GM19025 (cell line): ENCODE measurements around the gene MGA.

ENCODE experiments used
- ATAC-seq: cut with Tn5 transposase; IDR thresholded peaks from one replicate; pipeline ENCODE4 v1.9.1; 2021; ENCODE audit warnings: mild to moderate bottlenecking, low read depth, moderate library complexity; ENCODE audit not compliant: unreplicated experiment

MGA gene

DNA sequence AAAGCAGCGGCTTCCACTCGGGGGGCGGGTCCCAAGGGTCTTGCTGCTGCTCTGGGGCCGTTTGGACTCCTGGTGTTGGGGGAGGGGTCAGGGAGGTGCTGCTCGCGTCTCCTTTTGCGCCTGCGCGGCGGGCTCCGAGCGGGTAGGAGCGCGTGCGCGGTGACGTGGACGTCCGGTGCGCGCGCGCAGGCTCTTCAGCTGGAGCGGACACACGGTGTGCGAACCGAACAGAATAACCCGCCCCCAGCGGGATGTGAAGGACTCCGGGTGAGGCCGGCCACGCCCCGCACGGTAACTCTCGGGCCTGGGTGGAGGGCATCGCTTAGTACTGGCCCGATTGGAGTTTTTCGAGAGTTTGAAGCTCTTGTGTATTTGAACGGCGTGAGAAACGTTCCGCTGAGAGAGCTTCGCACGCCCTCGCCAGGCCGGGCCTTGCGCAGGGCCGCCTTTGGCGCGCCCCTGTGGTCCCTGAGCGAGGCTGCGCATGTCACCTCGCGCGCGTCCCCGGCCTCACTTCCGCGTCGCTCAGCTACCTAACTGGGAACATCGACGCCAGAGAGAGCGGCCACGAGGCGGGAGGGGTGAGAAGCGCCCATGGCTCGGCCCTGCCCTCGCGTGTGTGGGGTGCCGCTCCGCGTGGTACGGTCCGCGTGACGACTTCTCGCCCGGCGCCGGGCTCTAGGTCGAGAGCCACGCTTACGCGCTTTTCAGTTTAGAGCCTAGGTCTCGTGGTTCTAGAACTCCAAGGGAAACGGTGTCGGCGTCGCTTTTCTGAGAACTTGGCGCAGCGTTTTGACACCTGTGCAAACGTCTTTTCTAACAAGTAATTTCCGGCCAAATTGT lies at the start of gene MGA:
Gene MGA (plus strand): TSS at position 171 of the 843 bp plus-strand sequence.
- ATAC-seq, result peak; percentile 77

DNA sequence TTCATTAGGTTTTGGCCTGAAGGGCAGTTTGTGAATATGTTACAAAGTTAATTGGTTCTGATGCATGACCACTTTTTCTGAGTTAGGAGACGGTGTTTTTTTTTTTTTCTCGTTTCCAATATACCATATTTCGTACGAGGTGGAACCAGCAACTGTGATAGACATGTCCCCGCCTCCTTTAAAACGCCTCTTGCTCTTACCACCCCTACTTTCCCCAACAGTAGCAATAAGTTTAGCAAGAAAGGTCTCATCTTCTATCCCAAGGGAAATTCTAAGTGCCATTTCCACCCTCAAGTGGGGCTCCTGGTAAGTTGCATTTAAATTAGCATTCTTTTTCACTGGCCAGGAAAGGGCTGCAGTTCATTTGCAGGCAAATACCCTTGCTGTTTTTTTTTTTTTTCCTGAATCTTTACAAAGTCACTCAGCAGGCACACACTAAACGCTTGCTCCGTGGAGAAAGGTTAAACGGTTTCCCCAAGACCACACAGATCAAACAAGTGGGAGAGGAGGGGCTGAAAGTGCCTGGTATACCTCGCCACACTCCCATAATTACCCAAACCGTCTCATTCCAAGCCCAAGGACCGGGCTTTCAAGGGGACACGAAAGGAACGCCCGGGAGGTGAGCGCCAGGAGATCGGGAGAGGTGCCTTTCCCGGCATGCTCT lies 39.5 kb upstream of the MGA start:
- ATAC-seq, result no peak

DNA sequence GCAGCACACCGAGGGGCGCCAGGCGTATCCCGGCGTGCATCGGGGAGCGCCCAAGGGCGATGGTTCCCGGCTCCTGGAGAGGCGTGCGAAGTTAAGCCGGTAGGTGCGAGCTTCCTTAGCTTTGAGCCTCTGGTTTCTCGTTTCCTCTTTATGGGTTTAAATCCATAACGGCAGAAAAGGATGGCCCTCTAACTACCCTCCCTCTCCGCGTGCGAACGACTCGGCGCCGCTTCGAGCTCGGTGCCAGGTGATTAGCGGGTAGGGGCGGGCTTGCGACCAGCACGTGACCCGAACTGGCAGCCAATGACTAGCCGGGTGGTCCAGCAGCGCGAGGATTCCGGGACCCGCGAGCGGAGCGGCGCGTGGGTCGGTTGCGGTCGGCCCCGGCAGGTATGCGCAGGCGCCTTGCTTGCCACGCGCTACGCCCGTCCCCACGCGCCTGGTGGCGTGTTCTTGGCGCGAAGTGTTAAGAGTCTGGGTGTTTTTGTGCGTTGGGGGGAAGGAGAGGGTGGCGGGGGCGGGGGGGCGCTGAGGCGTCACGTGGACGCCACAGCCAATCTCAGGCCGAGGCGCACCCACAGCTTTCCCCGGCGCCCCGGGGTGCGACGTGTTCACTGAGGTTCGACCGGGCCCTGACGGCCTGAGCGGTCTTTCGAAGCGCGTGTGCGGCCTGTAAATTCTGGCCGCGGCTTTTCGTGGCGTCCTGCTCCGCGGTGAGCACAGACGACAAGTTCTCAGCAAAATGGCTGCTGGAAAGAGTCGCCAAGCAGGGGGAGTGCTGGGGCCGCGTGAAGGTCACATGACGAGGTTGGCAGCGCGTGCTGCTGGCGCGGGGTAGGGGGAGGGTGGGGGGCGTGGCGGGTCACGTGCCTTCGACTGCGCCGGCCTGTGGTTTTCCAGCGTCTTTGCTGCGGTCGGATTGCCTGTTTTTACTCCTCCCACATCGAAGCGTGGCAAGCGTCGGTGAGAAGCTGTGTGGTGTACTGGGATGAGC lies 38.7 kb upstream of the MGA start:
- no peak for ATAC-seq

DNA sequence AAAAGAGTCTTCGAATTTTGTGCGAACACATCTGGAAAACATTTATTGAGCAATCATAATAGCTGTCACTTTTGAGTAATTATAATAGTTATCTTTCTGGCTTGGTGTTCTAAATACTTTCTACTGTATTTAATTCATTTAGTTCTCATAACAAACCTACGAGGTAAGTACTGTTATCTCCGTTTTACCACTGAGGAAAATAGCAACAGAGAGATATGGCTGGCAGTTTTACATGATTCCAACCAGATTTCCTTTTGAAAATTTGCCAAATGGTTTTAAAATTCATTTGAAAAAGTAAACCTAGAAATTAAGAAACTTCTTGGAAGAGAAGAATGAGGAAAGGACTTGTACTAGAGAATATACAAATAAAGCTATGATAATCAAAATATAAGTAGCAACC lies 37.3 kb upstream of the MGA start:
- no peak for ATAC-seq

DNA sequence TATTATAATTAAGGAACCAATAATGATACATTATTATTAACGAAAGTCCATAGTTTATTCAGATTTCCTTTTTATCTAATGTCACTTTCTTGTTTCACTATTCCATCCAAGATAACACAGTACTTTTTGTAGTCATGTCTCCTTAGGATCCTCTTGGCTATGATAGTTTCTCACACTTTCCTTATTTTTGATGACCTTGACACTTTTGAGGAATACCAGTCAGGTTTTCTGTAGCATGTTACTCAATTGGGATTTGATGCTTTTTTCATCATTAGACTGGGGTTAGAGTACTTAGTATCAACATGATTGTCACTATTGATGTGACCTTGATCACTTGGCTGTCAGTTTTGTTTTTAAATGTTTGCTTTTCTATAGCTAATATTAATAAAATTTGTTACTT lies 33.0 kb upstream of the MGA start:
- no peak for ATAC-seq

DNA sequence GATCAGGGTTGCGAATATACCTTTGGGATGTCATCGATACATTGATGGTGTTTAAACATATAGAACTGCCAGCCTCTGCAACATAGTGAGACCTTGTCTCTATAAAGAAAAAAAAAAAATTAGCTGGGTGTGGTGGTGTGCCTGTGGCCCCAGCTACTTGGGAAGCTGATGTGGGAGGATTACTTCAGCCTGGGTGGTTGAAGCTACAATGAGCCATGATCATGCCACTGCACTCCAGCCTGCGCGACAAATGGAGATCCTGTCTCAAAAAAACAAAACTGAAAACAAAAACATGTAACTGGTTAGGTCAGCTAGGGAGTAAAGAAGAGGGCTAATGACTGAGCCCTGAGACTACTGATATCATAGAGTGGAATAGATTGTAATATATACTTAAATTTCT lies 30.7 kb upstream of the MGA start:
- no peak for ATAC-seq

DNA sequence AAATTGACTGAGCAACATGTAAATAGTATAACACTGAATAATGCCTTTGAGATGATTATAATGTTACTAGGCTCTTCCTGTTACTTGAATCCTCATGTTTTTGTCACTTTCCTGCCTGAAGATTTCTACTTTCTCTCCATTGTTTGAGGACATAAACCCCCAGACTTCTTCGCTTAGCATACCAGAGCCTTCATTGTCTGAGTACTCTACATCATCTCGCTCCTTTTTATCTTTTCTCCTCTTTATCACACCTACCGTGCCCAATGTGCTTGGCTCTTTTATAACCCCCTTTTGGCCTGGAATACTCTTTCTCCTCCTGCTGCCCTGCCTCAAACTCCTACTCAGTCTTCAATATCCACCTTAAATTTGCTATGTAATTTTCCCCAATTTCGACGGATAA lies 30.3 kb upstream of the MGA start:
- no peak for ATAC-seq

DNA sequence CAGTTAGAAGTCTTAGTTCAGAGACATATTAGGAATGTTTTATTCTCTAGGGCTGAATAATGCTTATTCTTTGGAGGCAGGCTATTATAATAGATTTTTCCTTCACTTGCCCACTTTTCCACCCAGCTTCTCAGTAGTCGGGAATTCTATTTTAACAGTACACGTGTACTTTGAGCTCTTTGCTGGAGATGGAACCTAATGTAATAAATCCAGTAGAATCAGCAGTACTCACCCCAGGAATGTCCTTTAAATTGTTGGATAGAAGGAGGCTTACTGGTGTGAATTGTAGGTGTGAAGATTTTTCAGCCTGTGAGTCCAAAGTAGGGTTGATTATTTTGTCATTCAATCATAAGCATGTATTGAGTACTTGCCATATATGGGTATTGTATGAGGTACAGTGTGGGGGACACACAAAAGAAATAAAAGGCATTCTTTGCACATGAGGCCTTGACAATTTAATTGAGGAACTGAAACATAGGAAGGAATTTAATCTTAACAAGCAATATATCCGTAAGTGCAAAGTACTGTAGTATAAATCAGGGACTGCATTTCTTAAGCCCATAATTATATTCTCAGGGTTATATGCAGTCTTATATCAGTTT lies 29.5 kb upstream of the MGA start:
- no peak for ATAC-seq

DNA sequence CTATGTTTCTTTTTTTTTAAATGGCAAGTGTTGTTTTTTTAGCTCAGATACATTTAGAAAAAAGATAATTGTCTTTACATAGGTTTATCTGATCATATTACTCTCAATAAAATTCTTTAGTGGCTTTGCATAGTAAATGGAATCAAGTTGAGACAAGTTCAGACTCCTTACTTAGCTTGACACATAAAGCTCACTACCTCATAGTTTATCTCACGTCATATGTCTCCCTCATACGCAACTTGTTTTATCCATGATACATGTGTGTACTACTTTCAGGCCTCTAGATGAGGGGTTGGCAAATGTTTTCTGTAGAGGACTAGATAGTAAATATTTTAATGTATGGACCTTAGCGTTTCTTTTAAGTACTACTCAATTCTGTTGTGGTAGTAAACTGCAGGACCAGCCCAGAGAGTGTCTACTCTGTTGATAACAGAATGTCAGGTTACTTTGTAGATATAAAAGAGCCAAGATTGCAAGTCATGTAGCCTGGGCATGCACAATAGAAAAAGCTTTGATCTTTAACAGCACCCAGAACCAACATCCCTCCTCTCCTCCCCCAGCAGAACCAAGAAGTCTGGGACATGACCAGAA lies 28.2 kb upstream of the MGA start:
- no peak for ATAC-seq

DNA sequence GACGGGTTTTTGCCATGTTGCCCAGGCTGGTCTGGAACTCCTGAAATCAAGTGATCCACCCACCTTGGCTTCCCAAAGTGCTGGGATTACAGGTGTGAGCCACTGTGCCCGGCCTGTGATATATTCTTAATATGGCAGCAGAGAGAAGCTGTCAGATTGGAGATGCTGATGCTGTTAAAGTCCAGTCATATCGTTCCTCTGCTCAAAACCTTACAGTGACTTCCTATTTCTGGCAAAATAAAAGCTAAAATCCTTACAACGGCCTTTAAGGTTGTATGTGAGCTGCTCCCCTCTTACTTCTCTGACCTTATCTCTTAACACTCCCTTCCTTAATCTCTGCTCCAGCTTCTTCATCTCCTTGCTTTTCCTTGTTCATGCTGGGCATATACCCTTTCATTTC lies 26.6 kb upstream of the MGA start:
- ATAC-seq, result no peak

DNA sequence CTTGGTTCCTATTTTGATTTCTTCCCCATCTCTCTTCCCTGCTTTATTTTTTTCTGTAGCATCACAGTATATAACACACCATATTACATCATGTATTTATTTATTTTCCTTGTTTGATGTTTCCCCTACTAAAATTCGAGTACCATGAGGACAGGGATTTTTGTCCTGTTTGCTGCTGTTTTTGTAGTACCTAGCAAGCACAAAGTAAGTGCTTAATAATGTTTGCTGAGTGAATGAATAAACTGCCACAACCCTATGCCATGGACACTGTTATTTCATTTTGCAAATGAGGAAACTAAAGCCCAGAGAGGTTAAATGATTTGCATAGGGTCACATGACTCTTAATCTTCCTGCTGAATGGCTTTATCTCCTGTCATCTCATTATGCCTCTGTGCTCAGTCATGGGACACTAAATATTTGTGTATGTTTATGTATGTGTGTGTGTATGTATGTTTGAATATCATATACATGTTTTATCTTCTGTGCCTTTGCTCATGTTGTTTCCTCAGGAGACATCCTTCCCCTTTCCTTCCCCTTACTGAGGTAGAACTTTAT lies 26.1 kb upstream of the MGA start:
- no peak for ATAC-seq

DNA sequence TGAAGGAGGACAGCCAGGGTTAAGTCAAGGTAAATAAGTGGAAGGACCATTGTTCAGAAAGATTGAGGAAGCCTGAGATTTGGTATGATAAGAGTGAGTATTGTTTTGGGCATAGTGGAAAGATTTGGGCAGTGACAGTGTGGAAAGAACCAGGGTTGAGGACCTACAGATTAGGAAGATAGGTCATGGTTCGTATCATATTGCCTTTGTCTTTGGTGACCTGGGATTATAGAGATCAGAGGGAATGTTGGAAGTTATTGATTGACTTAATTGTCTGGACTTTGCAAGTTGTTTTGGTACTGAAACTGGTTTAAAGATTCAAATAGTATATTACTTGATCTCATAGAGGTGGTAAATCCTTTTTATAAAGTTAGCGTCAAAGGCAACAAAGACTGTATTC lies 23.1 kb upstream of the MGA start:
- no peak for ATAC-seq

DNA sequence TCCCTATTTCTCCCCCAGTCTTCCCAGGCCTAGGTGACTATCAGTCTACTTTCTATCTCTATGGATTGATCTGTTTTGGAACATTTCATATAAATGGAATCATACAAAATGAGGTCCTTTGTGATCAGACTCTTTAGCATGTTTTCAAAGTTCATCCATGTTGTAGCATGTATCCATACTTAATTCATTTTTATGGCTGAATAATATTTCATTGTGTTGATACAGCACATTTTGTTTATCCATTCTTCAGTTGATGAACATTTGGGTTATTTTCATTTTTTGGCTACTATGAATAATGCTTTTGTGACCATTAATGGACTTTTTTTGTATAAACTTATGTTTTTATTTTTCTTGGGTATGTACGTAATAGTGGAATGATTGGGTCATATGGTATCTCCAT lies 19.2 kb upstream of the MGA start:
- no peak for ATAC-seq

DNA sequence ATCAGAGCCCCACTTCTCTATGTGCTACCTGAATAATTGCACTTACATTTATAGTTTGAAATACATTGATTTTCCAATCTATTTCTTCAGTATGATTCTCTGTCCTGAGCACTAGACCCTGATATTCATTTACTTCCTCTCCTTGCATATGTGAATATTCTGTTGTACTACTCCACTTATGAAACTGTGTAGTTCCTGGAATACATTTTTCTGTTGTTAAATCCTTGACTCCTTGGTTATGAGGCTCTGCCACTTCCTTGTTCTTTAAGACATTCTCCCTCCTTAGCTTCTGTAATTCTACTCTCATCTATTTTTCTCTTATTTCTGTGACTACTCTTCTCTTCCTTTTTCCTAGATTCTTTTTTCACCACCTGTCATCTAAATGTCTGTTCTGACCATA lies 12.9 kb upstream of the MGA start:
- ATAC-seq, result no peak

DNA sequence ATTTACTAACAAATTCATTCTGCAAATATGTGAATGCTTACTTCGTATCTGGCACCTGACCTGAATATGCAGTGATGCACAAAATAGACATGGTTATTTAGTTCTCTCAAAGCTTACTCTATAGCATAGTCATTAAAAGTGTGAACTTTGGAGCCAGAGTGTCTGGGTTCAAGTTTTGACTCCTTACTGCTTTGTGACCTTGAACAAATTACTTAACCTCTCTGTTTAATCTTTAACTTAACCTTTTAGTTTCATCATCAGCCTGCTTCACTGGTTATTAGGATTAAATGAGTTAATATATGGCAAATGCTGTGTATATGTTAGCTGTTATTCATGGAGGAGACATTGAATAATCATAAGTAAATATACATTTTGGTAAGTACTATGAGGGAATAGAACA lies 12.1 kb upstream of the MGA start:
- ATAC-seq, result no peak

DNA sequence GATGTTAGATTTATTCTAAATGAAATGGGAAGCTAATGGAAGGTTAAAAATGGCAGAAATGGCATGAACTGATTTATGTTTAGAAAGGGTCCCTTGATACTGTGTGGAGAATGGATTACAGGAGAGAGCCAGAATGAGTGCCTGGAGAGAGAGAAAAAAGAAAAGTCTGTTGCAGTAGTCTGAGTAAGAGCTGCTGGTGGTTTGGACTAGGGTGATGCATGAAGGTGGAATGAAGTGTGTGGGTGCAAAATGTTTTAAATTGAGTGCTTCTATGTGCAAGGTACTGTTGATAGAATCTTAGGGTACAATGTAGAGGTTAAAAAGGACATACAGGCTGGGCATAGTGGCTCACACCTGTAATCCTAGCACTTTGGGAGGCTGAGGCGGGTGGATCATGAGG lies 11.4 kb upstream of the MGA start:
- ATAC-seq, result no peak

DNA sequence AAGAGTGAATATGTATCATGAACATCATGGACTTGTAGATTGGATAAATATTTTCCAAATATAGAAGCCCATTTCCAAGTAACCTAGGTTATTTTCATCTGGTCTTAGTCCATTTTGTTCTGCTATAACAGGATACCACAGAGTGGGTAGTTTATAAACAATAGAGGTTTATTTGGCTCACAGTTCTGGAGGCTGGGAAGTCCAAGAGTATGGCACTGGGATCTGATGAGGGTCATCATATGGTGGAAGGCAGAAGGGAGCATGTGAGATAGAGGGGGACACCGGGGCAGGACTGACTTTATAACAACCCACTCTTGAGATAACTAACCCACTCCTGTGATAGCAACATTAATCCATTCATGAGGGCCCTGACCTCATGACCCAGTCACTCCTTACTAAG lies 9.4 kb upstream of the MGA start:
- no peak for ATAC-seq

DNA sequence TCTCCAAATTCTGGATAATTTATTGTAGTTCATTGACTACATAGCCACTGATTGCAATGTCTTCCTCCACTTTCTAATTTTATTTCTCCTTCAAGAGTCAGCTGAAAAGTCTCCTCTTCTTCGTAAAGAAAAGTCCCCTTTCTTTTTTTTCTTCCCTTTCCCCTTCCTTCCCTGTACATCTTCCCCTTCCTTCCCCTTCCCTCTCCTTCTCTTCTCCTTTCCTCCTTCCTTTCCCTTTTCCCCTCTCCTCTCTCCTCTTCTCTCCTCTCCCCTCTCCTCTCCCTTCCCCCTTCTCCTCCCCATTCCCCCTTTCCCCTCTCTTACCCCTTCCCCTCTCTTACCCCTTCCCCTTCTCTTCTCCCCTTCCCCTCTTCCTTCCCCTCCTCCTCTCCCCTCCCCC lies 8.8 kb upstream of the MGA start:
- no peak for ATAC-seq

DNA sequence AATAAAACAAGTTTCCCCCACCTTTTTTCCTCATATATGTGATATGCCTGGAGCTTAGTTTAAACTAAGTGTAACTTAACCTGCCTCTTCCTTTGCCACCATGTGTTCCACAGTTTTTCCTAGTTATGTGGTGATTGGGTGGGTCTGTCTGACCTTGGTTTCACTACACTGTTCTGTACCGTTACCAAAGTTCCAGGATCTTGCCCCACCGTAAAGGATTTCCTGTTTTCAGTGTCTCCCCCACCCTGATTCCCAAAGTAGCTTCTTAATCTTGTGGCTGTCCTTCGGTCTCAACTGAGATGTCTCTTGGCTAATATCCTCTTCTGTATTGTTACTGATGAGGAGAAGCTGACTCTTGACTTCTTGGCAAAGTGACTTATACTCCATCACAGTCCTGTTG lies 6.4 kb upstream of the MGA start:
- ATAC-seq, result no peak

DNA sequence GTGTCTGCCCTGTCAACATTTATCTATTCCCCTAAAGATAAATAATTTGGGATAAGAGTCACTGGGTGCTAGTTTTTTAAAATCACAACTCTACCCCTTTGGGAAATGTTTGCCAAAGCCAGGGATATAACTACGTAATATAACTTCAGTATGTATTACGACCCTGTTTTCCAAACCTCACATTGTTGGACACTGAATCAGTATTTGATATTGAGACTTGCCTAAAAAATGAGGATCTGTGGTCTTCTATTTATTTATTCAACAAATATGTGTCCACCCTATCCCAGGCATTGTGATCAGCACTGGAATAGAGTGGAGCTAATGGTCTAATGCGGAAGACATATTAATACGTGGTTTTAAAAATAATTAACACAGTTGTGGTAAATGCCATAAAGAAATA lies 4.5 kb upstream of the MGA start:
- no peak for ATAC-seq
